GM06990 (cell line): ENCODE data around the gene TMTC1.
A peak's percentile ranks its signal among the peaks of the same experiment; 100 is the strongest.

Experiments
- DNase-seq: peaks from one replicate; pipeline ENCODE4 v3.0.0-alpha.2; 2011; ENCODE audit not compliant: insufficient read length; ENCODE audit errors: extremely low read depth
- H3K27me3 ChIP-seq: replicated peaks from 2 replicates; pipeline ENCODE4 v1.6.0; 2011; ENCODE audit warnings: low read length; ENCODE audit not compliant: control insufficient read depth, insufficient read depth
- H3K36me3 ChIP-seq: 2 replicates; pipeline ENCODE4 v1.5.1; 2011; ENCODE audit warnings: low read length; ENCODE audit not compliant: control insufficient read depth, insufficient read depth
- H3K4me3 ChIP-seq: replicated peaks from 2 replicates; pipeline ENCODE4 v1.5.1; 2011; ENCODE audit warnings: low read depth, mild to moderate bottlenecking, control low read depth, low read length
- CTCF ChIP-seq: IDR thresholded peaks from 2 replicates; pipeline ENCODE4 v1.5.1; 2011; ENCODE audit warnings: low read length, control low read depth, mild to moderate bottlenecking, inconsistent platforms; ENCODE audit not compliant: insufficient read depth, poor library complexity, severe bottlenecking

Gene TMTC1

GRCh38 chr12:29528161-29528560 lies 255.6 kb downstream of the TMTC1 start:
- H3K27me3 ChIP-seq, result no peaks in the 10 kb centered on the region
- no peak overlapping the region for H3K4me3 ChIP-seq
- no peak for TF ChIP-seq CTCF
- DNase-seq, result no peak
- H3K36me3 ChIP-seq, result no peaks in the 10 kb centered on the region

GRCh38 chr12:29521951-29522350 lies 261.8 kb downstream of the TMTC1 start:
- no peak for TF ChIP-seq CTCF
- Histone ChIP-seq H3K36me3 (no peaks in the 10 kb centered on the region), H3K4me3 (no peak overlapping the region), H3K27me3 (no peaks in the 10 kb centered on the region; the same call in 1 of the 2 replicates)
- DNase-seq, result no peak

DNA sequence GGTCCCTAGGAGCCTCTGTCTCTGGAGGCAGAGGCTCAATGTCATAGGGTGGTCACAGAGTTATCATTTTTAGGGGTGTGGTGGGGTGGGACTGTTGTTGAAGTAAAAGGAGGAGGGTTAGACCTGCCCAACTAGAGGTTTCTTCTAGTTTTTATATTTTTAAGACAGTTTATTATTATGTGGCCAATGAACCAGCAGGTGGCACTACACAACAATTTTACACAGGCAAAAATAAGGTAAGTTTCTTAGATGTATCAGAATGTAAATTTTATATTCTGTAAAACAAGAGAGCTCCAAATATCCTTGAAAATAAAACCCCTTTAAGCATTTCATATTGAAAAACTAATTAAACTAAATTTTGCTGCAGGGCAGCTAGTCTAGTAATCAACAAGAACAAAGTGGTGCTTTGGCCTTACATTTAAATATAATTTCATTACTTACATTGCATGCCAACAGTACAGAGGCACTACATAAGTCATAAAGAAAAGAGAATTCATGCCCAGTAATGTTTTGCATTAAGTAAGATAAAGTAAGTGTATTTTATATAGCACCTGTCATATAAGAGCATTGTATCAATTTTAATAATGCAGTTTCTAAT lies 264.1 kb downstream of the TMTC1 start:
- peak; percentile 45 for TF ChIP-seq CTCF
- Histone ChIP-seq H3K4me3 (no peak overlapping the region), H3K27me3 (no peaks in the 10 kb centered on the region; the same call in 1 of the 2 replicates), H3K36me3 (no peaks in the 10 kb centered on the region)
- DNase-seq, result no peak

DNA sequence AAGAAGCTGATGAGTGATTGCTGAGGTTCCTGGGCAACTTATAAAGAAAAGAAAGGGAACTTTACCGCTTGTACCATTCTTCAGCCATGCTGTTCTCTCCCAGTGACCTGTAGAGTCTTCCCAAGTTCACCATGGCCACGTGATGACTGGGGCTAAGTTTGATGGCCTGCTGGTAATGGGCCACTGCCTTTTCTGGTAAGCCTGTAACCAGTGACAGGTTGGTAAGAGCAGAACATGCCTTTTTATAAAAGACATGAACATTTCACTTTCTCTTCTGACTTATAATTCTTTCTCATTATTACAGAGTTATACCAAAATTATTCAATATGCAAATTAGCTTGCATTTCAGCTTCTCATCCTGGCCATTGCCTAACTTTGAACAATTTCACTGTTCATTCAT lies 265.3 kb downstream of the TMTC1 start:
- H3K27me3 ChIP-seq, result no peaks in the 10 kb centered on the region; the same call in 1 of the 2 replicates
- H3K36me3 ChIP-seq, result no peaks in the 10 kb centered on the region
- DNase-seq, result no peak
- H3K4me3 ChIP-seq, result no peak overlapping the region
- TF ChIP-seq CTCF, result no peak

GRCh38 chr12:29517264-29517663 lies 266.5 kb downstream of the TMTC1 start:
- peak; percentile 9 for TF ChIP-seq CTCF
- no peak for DNase-seq
- no peaks in the 10 kb centered on the region for H3K36me3 ChIP-seq
- H3K4me3 ChIP-seq, result no peak overlapping the region
- H3K27me3 ChIP-seq, result no peaks in the 10 kb centered on the region

- Histone ChIP-seq H3K27me3 (no peaks in the 10 kb centered on the region), H3K4me3 (no peak overlapping the region), H3K36me3 (no peaks in the 10 kb centered on the region)
- TF ChIP-seq CTCF, result no peak
- DNase-seq, result no peak
Observed at GRCh38 chr12:29516431-29516875, 267.3 kb downstream of the TMTC1 start.
